ENCODE measurements around the gene PPIF. TPM values are rescaled to one million over a fixed set of nuclear protein-coding genes. Genes with fewer than 3 reads are reported as not detected.

Gene PPIF
- total and polyA plus RNA-seq, 2 of the 4 experiments (the other 2 are of a cell fraction), result 29.2 to 130 TPM

GRCh38 chr10:79349072-79349491 lies 1.8 kb downstream of the PPIF start:
- CTCF ChIA-PET, result no interaction called here
- H3K9ac ChIP-seq (ENCODE audit: low read depth, low read length), result no peak overlapping the region; the same call in 1 of the 2 replicates
- H3K23ac ChIP-seq (ENCODE audit: low read depth, low read length), result peak overlapping the region; percentile 89
- no peaks in the 10 kb centered on the region for H3K27me3 ChIP-seq (ENCODE audit: control insufficient read depth, insufficient read depth, low read length)
- H2BK20ac ChIP-seq (ENCODE audit: low read depth, low read length), result no peak overlapping the region
- no peak overlapping the region for H2BK120ac ChIP-seq (ENCODE audit: low read depth, low read length)
- peak overlapping the region; percentile 51 for H2AK5ac ChIP-seq (ENCODE audit: low read depth, low read length)
- peak overlapping the region; percentile 95 for H2AK9ac ChIP-seq (replicated peaks; ENCODE audit: low read depth, low read length, poor library complexity)
- peaks cover 24% of the 10 kb centered on the region for H3K9me1 ChIP-seq (ENCODE audit: insufficient read depth, low read length)
- no peak overlapping the region for H2AFZ ChIP-seq (replicated peaks; ENCODE audit: low read length, poor library complexity)
- TF ChIP-seq ELK1 (IDR thresholded peaks at IDR 0.05; ENCODE audit: borderline replicate concordance, low read depth, low read length) (no peak), CEBPB (IDR thresholded peaks at IDR 0.05; ENCODE audit: low read depth, low read length) (no peak), MXI1 (IDR thresholded peaks at IDR 0.05; ENCODE audit: borderline replicate concordance, low read depth, low read length) (no peak), CHD1 (IDR thresholded peaks at IDR 0.05; ENCODE audit: low read depth, low read length) (no peak), CTCF (conservative IDR thresholded peaks at IDR 0.05; ENCODE audit: low read depth, low read length) (no peak), SMC3 (IDR thresholded peaks at IDR 0.05; ENCODE audit: low read depth, low read length) (no peak), POLR2A (IDR thresholded peaks at IDR 0.05; ENCODE audit: low read depth, low read length) (no peak), RFX5 (IDR thresholded peaks at IDR 0.05; ENCODE audit: low read depth, low read length) (no peak), MAFK (IDR thresholded peaks at IDR 0.05; ENCODE audit: low read depth, low read length) (no peak), NFE2L2 (IDR thresholded peaks at IDR 0.05; ENCODE audit: low read depth, low read length) (no peak), RAD21 (IDR thresholded peaks at IDR 0.05; ENCODE audit: low read length) (no peak)
- 79% methylated on average over 4 of the region's 6 CpGs; no CpG with 5 or more reads in 1 of the 2 experiments for WGBS, 2 experiments (ENCODE audit: extremely low coverage in 2 of 2, insufficient read length in 1 of 2)
- peaks cover 30 to 52% of the 10 kb centered on the region in 2 experiments for H3K79me1 ChIP-seq (ENCODE audit: low read depth in 1 of 2, low read length in 2 of 2)
- H4K91ac ChIP-seq (ENCODE audit: insufficient read depth, low read depth, low read length), result no peak overlapping the region
- no peak for ATAC-seq (ENCODE audit: low read depth)
- in situ Hi-C loops (cut with MboI; ENCODE audit: low sequenced_read_pairs), result no loop called here
- dilution Hi-C loops (cut with HindIII; ENCODE audit: low sequenced_read_pairs, unreplicated experiment), result no loop called here
- no peak overlapping the region for H2BK15ac ChIP-seq (ENCODE audit: low read depth, low read length)
- no peak overlapping the region for H4K8ac ChIP-seq (ENCODE audit: low read depth in 2 of 2, low read length in 2 of 2)
- DNase-seq, result no peak
- peak overlapping the region; percentile 94; the same call in 1 of the 2 replicates for H3K14ac ChIP-seq (replicated peaks; ENCODE audit: low read depth, low read length)
- H2BK5ac ChIP-seq (ENCODE audit: low read depth, low read length, poor library complexity, severe bottlenecking), result peak overlapping the region; percentile 59
- intact Hi-C loops (cut with micrococcal nuclease), result no loop called here
- peaks cover 49% of the 10 kb centered on the region for H4K20me1 ChIP-seq (ENCODE audit: insufficient read depth, low read length)
- POLR2A ChIA-PET (ENCODE audit: unreplicated experiment), result no interaction called here
- BruUV-seq (replicated peaks), result no TSS peak
- peaks cover 15% of the 10 kb centered on the region for H3K4me1 ChIP-seq (ENCODE audit: control insufficient read depth, insufficient read depth, low read length)
- H3K27ac ChIP-seq (ENCODE audit: insufficient read depth, low read length), result no peak overlapping the region
- peaks cover 47% of the 10 kb centered on the region for H3K36me3 ChIP-seq (ENCODE audit: control insufficient read depth, insufficient read depth, low read length)
- no peak overlapping the region for H4K5ac ChIP-seq (ENCODE audit: low read depth, low read length)
- no peak overlapping the region for H3K18ac ChIP-seq (ENCODE audit: low read depth, low read length)
- H3K4ac ChIP-seq (ENCODE audit: low read depth, low read length), result no peak overlapping the region
- H3K4me3 ChIP-seq (ENCODE audit: insufficient read depth, low read depth, low read length), result no peak overlapping the region
- peak overlapping the region; percentile 97 for H3K4me2 ChIP-seq (ENCODE audit: low read depth, low read length)
- H3K56ac ChIP-seq (ENCODE audit: extremely low read depth, insufficient read depth, low read length), result no peak overlapping the region
- H3K9me3 ChIP-seq (ENCODE audit: control insufficient read depth, insufficient read depth, low read length), result no peaks in the 10 kb centered on the region
